Brain microvascular endothelial cell (primary cell): ENCODE measurements around the gene LRP5.

ENCODE experiments used
- DNase-seq: peaks from one replicate; pipeline ENCODE4 v3.0.0-alpha.2; 2020
- H3K27ac ChIP-seq: fragments of 250-450 bp; sonication (Bioruptor Pico); 2 replicates; pipeline ENCODE4 v1.5.1; 2020; ENCODE audit warnings: mild to moderate bottlenecking, moderate library complexity
- H3K27me3 ChIP-seq: fragments of 250-450 bp; sonication (Bioruptor Pico); replicated peaks from 2 replicates; pipeline ENCODE4 v1.5.1; 2020; ENCODE audit warnings: mild to moderate bottlenecking
- H3K36me3 ChIP-seq: fragments of 250-450 bp; sonication (Bioruptor Pico); replicated peaks from 2 replicates; pipeline ENCODE4 v1.5.1; 2020; ENCODE audit warnings: mild to moderate bottlenecking
- H3K4me3 ChIP-seq: 2 replicates; pipeline ENCODE4 v1.5.1; 2011; ENCODE audit warnings: low read depth, mild to moderate bottlenecking, control low read depth, low read length, moderate library complexity
- CTCF ChIP-seq: IDR thresholded peaks from 2 replicates; pipeline ENCODE4 v1.5.1; 2011; ENCODE audit warnings: low read depth, mild to moderate bottlenecking, moderate library complexity, low read length, control low read depth, inconsistent platforms; ENCODE audit errors: missing control alignments
- in situ Hi-C: cut with HindIII; loops from 2 replicates; pipeline ENCODE4 v1.10.0; 2017; ENCODE audit warnings: low sequenced_read_pairs, low pct_ligation_motif_present

The LRP5 gene

GRCh38 chr11:68312117-68312779 is at the start of gene LRP5:
Gene LRP5, plus strand, starts transcription at chr11:68312591. Its CDS starts 124 bp downstream, at chr11:68312715.
- Histone ChIP-seq H3K27me3 (no peaks in the 10 kb centered on the region), H3K36me3 (no peaks in the 10 kb centered on the region), H3K27ac (peak within 1 kb of the TSS; percentile 64), H3K4me3 (peak within 1 kb of the TSS; percentile 61)
- TF ChIP-seq CTCF = no peak
- DNase-seq = no peak
- in situ Hi-C loops = no loop called here

- no peak overlapping the region for H3K27ac ChIP-seq
- H3K27me3 ChIP-seq = no peaks in the 10 kb centered on the region
- DNase-seq = no peak
- no peak overlapping the region for H3K4me3 ChIP-seq
- no peak for TF ChIP-seq CTCF
- peaks cover 66% of the 10 kb centered on the region for H3K36me3 ChIP-seq
- in situ Hi-C loops = no loop called here
Observed at GRCh38 chr11:68263444-68264035, 48.9 kb upstream of the LRP5 start.

- Histone ChIP-seq H3K4me3 (no peak overlapping the region), H3K27me3 (no peaks in the 10 kb centered on the region), H3K27ac (no peak overlapping the region), H3K36me3 (peaks cover 66% of the 10 kb centered on the region)
- DNase-seq = no peak
- in situ Hi-C loops = no loop called here
- no peak for TF ChIP-seq CTCF
Observed at GRCh38 chr11:68264244-68264643, 48.1 kb upstream of the LRP5 start.

GRCh38 chr11:68264741-68265540 is 47.5 kb upstream of the LRP5 start:
- TF ChIP-seq CTCF = no peak
- Histone ChIP-seq H3K27ac (no peak overlapping the region), H3K27me3 (no peaks in the 10 kb centered on the region), H3K36me3 (peaks cover 66% of the 10 kb centered on the region), H3K4me3 (no peak overlapping the region)
- DNase-seq = no peak
- in situ Hi-C loops = no loop called here

GRCh38 chr11:68266121-68266891 is 46.1 kb upstream of the LRP5 start:
- Histone ChIP-seq H3K27ac (no peak overlapping the region), H3K27me3 (no peaks in the 10 kb centered on the region), H3K4me3 (no peak overlapping the region), H3K36me3 (peaks cover 54% of the 10 kb centered on the region)
- in situ Hi-C loops = no loop called here
- no peak for DNase-seq
- TF ChIP-seq CTCF = no peak
